Left colon (tissue), 2 donors: ENCODE data around the gene KRT37. TPM values are rescaled to one million over a fixed set of nuclear protein-coding genes. Genes with fewer than 3 reads are reported as not detected.

Experiments used
- ATAC-seq: fragments of 200-7000 bp; cut with Tn5 transposase; one replicate; pipeline ENCODE4 v1.9.1; 2020; ENCODE audit warnings: mild to moderate bottlenecking, moderate library complexity
- DNase-seq, 2 donors: peaks; one replicate each; pipeline ENCODE4 v3.0.0-alpha.2; 2020
- intact Hi-C, 2 donors: fragments of 100-400 bp; cut with DNase I in 1 of 2; cut with micrococcal nuclease in 1 of 2; formaldehyde crosslinking; loops; one replicate each; pipeline versions ENCODE4 v1.11.2 to v1.14.0; 2022; cut with DNase I, micrococcal nuclease
- long read RNA-seq: library from polyadenylated mRNA; unstranded; transcript quantifications from one replicate; pipeline ENCODE4 v2.0.0, GENCODE V29; 2021
- total RNA-seq, 2 donors: library from RNA; stranded (reverse); fragmentation: NEBNext Ultra II Directional; extraction: Animal tissue kit (Norgen Biotek cat#: 25700); gene quantifications; one replicate each; pipeline ENCODE4 v1.2.1, GENCODE V29; 2021
- donor health status: DM: no; HTN: no; CAD: no.
- donor health status: DM: yes; HTN: yes; CAD: no.

The KRT37 gene
- total RNA-seq: not detected
- long read RNA-seq: 0 reads

GRCh38 chr17:41424111-41424635, at the start of gene KRT37:
TSS of gene KRT37 (minus strand) at chr17:41424585. CDS start at chr17:41424523, 62 bp downstream.
- DNase-seq (no peak), ATAC-seq (no peak)
- intact Hi-C loops: no loop called here

- ATAC-seq (no peak), DNase-seq (no peak)
- intact Hi-C loops: no loop called here
These were observed 44.0 kb upstream of the KRT37 start for GRCh38 chr17:41468346-41468745.

- ATAC-seq (no peak), DNase-seq (no peak)
- intact Hi-C loops: no loop called here
These were observed 43.2 kb upstream of the KRT37 start for GRCh38 chr17:41467561-41467960.

- no peak for ATAC-seq
- intact Hi-C loops: no loop called here
- no peak for DNase-seq
These were observed 42.6 kb upstream of the KRT37 start, which contains the start of gene KRT32 for GRCh38 chr17:41466988-41467387. TSS of gene KRT32 (minus strand) at chr17:41467386. CDS start at chr17:41467325, 61 bp downstream.

GRCh38 chr17:41464682-41465081, 40.3 kb upstream of the KRT37 start:
- ATAC-seq (no peak), DNase-seq (no peak)
- intact Hi-C loops: no loop called here

- intact Hi-C loops: no loop called here
- ATAC-seq (no peak), DNase-seq (no peak)
These were observed 39.8 kb upstream of the KRT37 start for GRCh38 chr17:41464173-41464572.

- no peak for ATAC-seq
- intact Hi-C loops: no loop called here
These were observed 39.4 kb upstream of the KRT37 start for GRCh38 chr17:41463746-41464145.

GRCh38 chr17:41462705-41463104, 38.3 kb upstream of the KRT37 start:
- intact Hi-C loops: no loop called here
- ATAC-seq (no peak), DNase-seq (no peak)

More at GRCh38 chr17:41463746-41464145, 39.4 kb upstream of the KRT37 start:
- no peak for DNase-seq

- intact Hi-C loops: no loop called here
- no peak for ATAC-seq
These were observed 33.3 kb upstream of the KRT37 start for GRCh38 chr17:41457676-41458075.

GRCh38 chr17:41456204-41456603, 31.8 kb upstream of the KRT37 start:
- intact Hi-C loops: no loop called here
- DNase-seq (no peak), ATAC-seq (no peak)

More at GRCh38 chr17:41457676-41458075, 33.3 kb upstream of the KRT37 start:
- DNase-seq: no peak

GRCh38 chr17:41455236-41455635, 30.9 kb upstream of the KRT37 start:
- ATAC-seq (no peak), DNase-seq (no peak)
- intact Hi-C loops: no loop called here

GRCh38 chr17:41453066-41453465, 28.7 kb upstream of the KRT37 start:
- no peak for ATAC-seq
- intact Hi-C loops: no loop called here
- DNase-seq: no peak

- intact Hi-C loops: no loop called here
- DNase-seq (no peak), ATAC-seq (no peak)
These were observed 27.9 kb upstream of the KRT37 start for GRCh38 chr17:41452281-41452680.

GRCh38 chr17:41451154-41451728, 26.9 kb upstream of the KRT37 start:
- DNase-seq (no peak), ATAC-seq (no peak)
- intact Hi-C loops: no loop called here

- ATAC-seq: no peak
- intact Hi-C loops: loop anchor here in 1 of 2 donors (10.0 kb wide), 1 partner anchor 64 kb away; the partner anchor contains the start of gene KRT34
- no peak for DNase-seq
These were observed 24.6 kb upstream of the KRT37 start for GRCh38 chr17:41449008-41449407.

GRCh38 chr17:41448506-41448905, 24.1 kb upstream of the KRT37 start:
- intact Hi-C loops: loop anchor here in 1 of 2 donors (10.0 kb wide), 1 partner anchor 64 kb away; the partner anchor contains the start of gene KRT34
- DNase-seq (no peak), ATAC-seq (no peak)

GRCh38 chr17:41446806-41447205, 22.4 kb upstream of the KRT37 start:
- intact Hi-C loops: loop anchor here in 1 of 2 donors (10.0 kb wide), 1 partner anchor 62 kb away; the partner anchor contains the start of gene KRT34
- ATAC-seq (no peak), DNase-seq (no peak)

- intact Hi-C loops: loop anchor here in 1 of 2 donors (10.0 kb wide), 1 partner anchor 60 kb away; the partner anchor contains the start of gene KRT34
- ATAC-seq (no peak), DNase-seq (no peak)
These were observed 20.3 kb upstream of the KRT37 start for GRCh38 chr17:41444640-41445039.

GRCh38 chr17:41444186-41444585, 19.8 kb upstream of the KRT37 start:
- no peak for ATAC-seq
- DNase-seq: no peak
- intact Hi-C loops: loop anchor here in 1 of 2 donors (10.0 kb wide), 1 partner anchor 59 kb away; the partner anchor contains the start of gene KRT34

- ATAC-seq (no peak), DNase-seq (no peak)
- intact Hi-C loops: loop anchor here in 1 of 2 donors (10.0 kb wide), 1 partner anchor 58 kb away; the partner anchor contains the start of gene KRT34
These were observed 18.4 kb upstream of the KRT37 start for GRCh38 chr17:41442739-41443138.
